GM06990 (cell line): ENCODE measurements around the gene NEUROG1.

ENCODE experiments used
- DNase-seq: peaks from one replicate; pipeline ENCODE4 v3.0.0-alpha.2; 2011; ENCODE audit not compliant: insufficient read length; ENCODE audit errors: extremely low read depth
- H3K27me3 ChIP-seq: replicated peaks from 2 replicates; pipeline ENCODE4 v1.6.0; 2011; ENCODE audit warnings: low read length; ENCODE audit not compliant: control insufficient read depth, insufficient read depth
- H3K36me3 ChIP-seq: 2 replicates; pipeline ENCODE4 v1.5.1; 2011; ENCODE audit warnings: low read length; ENCODE audit not compliant: control insufficient read depth, insufficient read depth
- H3K4me3 ChIP-seq: replicated peaks from 2 replicates; pipeline ENCODE4 v1.5.1; 2011; ENCODE audit warnings: low read depth, mild to moderate bottlenecking, control low read depth, low read length
- TF ChIP-seq, protein P1 (sequence below): IDR thresholded peaks from 2 replicates; pipeline ENCODE4 v1.5.1; 2011; ENCODE audit warnings: low read length, control low read depth, mild to moderate bottlenecking, inconsistent platforms; ENCODE audit not compliant: insufficient read depth, poor library complexity, severe bottlenecking

NEUROG1 gene

DNA sequence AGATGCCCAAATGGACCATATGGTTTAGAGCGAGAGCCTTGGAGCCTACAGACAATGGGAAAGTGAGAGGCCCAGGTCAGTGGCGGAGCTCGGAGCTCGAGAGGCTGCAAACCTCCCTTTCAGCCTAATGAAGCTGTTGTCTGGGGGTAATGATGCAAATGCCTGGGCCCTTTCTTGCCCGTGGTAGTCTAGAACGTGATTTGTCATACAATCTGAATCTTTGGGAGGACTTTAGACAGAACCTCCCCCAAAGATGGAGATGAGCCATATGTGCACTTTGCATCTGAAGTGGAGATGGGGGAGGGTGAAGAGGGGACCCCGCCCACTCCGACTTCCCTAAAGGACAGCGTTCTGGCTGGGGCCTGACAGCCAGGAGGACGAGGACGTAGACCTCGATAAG, 10.3 kb upstream of the NEUROG1 start:
- peaks cover 5% of the 10 kb centered on the region for H3K27me3 ChIP-seq
- TF ChIP-seq, protein P1, sequence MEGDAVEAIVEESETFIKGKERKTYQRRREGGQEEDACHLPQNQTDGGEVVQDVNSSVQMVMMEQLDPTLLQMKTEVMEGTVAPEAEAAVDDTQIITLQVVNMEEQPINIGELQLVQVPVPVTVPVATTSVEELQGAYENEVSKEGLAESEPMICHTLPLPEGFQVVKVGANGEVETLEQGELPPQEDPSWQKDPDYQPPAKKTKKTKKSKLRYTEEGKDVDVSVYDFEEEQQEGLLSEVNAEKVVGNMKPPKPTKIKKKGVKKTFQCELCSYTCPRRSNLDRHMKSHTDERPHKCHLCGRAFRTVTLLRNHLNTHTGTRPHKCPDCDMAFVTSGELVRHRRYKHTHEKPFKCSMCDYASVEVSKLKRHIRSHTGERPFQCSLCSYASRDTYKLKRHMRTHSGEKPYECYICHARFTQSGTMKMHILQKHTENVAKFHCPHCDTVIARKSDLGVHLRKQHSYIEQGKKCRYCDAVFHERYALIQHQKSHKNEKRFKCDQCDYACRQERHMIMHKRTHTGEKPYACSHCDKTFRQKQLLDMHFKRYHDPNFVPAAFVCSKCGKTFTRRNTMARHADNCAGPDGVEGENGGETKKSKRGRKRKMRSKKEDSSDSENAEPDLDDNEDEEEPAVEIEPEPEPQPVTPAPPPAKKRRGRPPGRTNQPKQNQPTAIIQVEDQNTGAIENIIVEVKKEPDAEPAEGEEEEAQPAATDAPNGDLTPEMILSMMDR = no peak
- no peaks in the 10 kb centered on the region for H3K36me3 ChIP-seq

DNA sequence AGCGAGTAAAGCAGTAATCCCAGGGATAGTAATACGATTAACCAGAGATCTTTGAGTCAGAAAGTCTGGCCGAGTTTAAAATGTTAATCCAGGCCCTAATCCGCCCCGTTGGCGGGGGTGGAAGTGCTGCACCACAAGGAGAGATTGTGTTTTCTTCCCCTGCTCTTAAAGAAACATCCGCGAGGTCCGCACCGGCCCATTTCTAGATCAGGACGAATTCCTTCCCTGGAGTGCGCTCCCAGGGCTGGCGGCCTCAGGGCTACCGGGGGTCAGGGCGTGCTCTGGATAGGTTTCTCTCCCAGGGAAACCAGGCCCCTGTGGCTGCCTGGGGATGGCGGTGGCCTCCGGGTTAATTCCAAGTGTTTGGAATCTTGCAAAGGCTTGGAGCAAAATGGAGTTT, 9.3 kb upstream of the NEUROG1 start:
- Histone ChIP-seq H3K36me3 (no peaks in the 10 kb centered on the region), H3K4me3 (no peak overlapping the region), H3K27me3 (peaks cover 2% of the 10 kb centered on the region; the same call in 1 of the 2 replicates)
- no peak for DNase-seq
- TF ChIP-seq, protein P1 = no peak

More for the DNA sequence above, 10.3 kb upstream of the NEUROG1 start:
- DNase-seq = no peak
- no peak overlapping the region for H3K4me3 ChIP-seq

GRCh38 chr5:135543485-135544304, 7.9 kb upstream of the NEUROG1 start:
- no peak for DNase-seq
- Histone ChIP-seq H3K36me3 (no peaks in the 10 kb centered on the region), H3K27me3 (peaks cover 2% of the 10 kb centered on the region), H3K4me3 (peak overlapping the region; percentile 62)
- TF ChIP-seq, protein P1 = no peak

DNA sequence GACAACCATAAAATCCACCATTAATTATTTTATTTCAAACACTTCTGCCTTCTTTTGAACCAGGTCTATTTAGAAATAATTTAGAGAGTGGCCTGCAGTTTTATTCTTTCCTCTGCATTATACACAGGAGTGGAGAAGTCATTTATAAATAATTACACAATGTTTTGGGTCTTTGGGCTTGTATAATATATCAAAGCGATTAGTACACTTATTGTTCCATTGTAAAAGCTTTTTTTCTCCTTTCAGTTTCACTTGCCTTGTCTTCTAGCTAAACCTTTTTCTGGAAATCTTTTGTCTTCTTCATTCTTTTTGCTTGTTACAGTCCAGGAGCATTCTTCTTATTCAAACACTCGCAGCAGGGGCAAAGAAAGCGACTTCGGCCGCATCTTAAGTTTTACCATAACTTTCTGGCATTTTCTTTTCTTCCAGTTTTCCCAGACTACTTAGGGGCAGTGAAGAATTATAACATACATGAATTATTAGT, 7.3 kb upstream of the NEUROG1 start:
- Histone ChIP-seq H3K4me3 (no peak overlapping the region), H3K27me3 (peaks cover 2% of the 10 kb centered on the region), H3K36me3 (no peaks in the 10 kb centered on the region)
- TF ChIP-seq, protein P1 = no peak
- DNase-seq = no peak

GRCh38 chr5:135541807-135542502, 6.2 kb upstream of the NEUROG1 start:
- DNase-seq = no peak
- H3K27me3 ChIP-seq = peaks cover 2% of the 10 kb centered on the region
- H3K36me3 ChIP-seq = no peaks in the 10 kb centered on the region
- H3K4me3 ChIP-seq = no peak overlapping the region
- TF ChIP-seq, protein P1 = no peak
